GM18873 (cell line): ENCODE measurements around the gene TMEM91.
"Not testable (repeated sequence)": the region's sequence is repeated elsewhere in the genome, so short reads cannot be mapped to it uniquely, and the experiment has no call there.

Experiments
- ATAC-seq: cut with Tn5 transposase; IDR thresholded peaks from one replicate; pipeline ENCODE4 v1.9.1; 2021; ENCODE audit warnings: mild to moderate bottlenecking, moderate library complexity, moderate number of reproducible peaks; ENCODE audit not compliant: unreplicated experiment, low FRiP score

TMEM91 gene

DNA sequence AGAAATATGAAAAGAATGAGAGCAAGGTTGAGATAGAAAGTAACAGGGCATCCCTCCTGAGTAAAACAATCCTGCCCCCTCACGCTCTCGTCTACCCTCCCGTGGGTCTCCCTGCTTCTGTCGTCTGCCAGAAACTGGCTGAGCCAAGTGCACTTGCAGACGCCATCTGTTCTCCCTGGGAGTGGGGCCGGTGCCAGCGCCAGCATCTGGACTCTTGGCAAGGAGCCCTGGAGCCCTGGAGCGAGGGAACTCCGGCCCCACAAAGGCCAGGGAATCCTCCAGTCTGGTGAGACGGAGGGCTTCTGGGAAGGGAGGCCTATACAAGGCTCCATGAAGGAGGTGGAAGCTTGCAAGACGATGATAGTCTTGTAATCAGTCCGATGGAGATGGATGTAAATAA lies 2.3 kb upstream of the TMEM91 start:
- no peak for ATAC-seq

DNA sequence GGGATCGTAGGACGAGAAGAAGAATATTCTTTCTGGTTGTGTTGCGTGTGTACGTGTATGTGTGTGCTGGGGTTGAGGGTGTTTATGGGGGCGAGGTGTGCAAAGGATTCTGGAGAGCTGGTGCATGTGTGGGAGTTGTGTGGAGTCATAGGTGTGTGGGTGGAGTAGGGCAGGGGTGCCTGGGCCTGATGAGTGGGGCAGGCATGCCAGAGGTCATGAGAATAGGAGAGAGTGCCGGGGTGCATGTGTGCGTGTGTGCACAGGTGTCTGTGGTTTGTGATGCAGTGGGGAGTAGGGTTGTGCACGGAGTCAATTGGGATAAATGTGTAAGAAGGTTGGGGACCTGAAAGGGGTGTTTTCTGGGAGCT lies 649 bp downstream of the TMEM91 start:
- no peak for ATAC-seq

DNA sequence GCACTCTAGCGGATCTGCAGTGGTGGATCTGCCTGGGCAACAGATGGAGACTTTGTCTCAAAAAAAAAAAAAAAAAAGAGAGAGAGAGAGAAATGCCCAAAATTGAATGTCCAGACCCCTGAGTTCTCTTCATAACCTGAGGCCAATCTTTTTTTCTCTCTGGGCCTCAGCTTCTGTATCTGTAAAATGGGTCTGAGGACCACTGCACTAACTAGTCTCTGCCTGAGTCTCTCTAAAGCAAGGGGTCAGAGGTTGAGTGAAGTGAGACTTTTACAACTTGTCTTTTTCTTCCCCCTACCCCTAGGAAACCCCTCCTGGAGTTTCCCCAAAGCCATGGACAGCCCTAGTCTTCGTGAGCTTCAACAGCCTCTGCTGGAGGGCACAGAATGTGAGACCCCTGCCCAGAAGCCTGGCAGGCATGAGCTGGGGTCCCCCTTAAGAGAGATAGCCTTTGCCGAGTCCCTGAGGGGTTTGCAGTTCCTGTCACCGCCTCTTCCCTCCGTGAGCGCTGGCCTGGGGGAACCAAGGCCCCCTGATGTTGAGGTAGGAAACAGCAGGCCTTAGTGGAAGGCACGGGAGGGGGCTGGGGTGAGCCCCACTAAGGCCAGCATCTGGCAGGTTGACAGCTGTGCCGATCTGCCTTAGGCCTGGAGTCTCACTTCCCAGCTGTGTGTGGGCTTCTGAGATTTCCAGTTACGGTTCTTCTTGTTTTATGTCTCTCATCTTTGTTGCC lies 1.8 kb downstream of the TMEM91 start:
- ATAC-seq = no peak

DNA sequence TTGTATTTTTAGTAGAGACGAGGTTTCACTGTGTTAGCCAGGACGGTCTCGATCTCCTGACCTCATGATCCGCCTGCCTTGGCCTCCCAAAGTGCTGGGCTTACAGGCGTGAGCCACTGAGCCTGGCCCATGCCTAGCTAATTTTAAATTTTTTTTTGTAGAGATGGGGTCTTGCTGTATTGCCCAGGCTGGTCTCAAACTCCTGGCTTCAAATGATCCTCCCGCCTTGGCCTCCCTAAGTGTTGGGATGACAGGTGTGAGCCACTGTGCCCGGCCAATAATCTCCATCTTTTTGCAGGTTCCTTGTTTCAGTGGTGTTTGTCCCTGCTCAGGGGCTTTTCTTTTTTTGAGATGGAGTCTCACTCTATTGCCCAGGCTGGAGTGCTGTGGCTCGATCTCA lies 5.2 kb downstream of the TMEM91 start:
- ATAC-seq = not testable (repeated sequence)

DNA sequence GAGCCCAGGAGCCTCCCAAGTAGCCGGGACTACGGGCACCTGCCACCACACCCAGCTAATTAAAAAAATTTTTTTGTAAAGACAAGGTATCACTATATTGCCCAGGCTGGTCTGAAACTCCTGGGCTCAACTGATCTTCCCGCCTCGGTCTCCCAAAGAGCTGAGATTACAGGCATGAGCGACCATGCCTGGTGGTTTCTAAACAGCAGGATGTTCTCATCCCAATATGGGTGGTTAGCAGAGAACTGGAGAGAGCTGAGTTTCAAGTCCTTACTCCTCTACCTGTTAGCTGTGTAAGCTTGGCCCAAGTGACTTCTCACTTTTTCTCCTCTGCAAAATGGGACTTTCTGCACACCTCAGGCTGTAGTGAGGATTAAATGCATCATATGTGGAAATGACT lies 8.0 kb downstream of the TMEM91 start:
- no peak for ATAC-seq

DNA sequence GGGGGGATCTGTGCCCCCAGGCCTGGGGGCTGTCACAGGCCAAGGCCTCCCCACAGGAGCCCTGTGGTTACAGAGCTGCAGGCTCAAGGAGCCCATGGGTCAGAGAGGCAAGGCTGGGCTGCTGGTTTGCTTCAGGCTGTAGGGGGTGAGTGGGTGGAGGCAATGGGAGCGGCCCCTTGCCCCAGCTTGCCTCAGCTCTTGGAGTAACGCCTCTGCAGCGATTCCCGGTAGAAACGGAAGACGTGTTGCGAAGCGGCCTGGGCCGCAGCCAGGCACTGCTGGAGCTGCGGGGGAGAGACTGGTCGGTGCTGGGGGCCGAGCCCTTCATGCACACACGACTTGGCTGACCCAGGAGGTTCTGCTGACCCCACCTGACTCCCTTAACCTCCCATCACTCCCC lies 10.1 kb downstream of the TMEM91 start:
- ATAC-seq = no peak

DNA sequence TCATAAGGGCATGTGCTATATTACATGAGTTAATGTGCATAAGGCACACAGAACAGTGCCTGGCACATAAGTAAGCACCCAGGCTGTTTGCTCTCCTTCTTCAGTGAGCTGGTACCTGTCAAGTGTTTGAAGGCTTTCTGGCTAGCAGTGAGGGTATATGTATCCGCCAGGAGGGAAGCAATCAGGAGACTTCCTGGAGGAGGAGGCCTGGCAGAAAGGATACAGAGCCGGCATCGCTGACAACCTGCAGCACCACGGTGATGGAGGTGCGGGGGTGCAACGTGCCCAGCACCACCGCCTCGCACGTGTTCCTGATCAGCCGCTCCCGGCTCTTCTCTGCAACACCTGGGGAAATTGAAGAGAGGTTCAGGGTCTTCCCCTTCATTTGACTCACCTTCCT lies 15.3 kb downstream of the TMEM91 start:
- ATAC-seq = no peak

DNA sequence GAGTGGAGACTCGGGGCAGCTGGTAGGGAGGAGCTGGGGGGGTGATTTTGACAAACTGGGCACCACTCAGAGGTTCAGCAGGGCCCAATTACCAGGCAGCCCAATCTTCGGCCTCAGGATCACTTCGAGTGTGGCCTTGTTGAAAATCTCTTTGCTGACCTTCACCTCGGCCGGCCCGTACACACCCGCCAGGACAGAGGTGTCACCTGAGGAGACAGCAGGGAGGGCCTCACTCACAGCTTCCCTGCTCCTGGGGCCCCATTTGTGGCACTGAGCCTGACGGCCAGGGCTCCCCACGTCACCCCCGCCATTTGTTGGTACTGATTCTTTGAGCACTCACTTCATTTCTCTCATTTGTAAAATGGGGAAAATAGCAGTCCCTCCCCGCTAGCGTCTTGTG lies 16.4 kb downstream of the TMEM91 start:
- ATAC-seq = no peak

DNA sequence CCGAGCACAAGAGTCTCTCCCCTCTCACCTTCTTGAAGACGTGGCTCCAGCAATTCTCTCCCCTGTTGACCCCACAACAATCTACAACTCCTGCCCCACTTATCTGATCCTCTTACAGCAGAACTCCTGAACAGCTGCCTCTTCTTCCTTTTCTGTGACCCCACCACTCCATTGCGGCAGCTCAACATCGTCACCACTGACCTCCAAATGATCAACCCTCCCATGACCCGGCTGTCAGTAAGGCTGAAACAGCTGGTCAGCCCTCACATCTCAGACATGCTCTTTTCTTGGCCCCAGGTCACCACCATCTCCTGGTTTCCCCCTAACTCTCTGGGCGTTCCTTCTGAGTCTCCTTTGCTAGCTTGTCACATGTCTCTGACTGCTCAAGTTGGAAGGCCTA lies 19.0 kb downstream of the TMEM91 start:
- no peak for ATAC-seq

DNA sequence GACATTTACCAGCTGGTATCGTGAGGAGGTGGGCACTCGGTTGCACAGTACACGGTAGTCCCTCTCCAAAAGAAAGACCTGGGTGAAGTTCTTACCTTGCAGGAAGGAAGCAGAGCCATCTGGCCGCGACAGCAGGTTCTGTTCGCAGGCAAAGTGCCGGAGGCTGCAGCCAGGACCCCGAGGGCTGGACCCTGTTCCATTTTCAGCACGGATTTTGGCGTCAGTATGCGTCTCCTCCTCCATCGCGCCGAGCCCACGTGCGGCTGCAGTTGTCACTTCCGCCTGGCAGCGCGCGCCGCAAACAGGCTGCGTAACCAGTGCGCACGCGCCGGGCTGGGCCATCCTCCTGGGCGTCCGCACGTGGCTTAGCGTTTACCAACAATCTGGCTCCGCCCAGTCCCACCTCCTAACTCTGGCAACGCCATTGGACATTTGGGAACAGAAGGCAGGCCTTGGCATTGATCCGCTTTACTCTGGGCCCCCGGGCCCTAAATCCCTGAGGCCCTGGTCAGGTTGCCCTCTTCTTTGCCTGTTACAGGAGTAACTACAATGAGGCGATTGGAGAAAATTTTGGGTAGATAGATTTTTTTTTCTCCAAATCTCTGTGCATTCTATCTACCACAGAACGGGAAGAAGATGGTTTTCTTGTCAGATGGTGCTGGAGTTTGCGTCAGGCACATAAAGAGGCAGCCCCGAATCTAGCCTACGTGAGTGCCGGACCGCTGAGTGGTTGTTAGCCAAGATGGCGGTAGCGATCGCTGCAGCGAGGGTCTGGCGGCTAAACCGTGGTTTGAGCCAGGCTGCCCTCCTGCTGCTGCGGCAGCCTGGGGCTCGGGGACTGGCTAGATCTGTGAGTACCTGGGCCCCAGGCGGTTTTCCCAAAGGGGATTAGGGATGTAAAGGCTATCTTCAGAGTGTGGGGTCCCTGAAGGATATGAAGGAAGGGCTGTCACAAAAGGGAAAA lies 21.0 kb downstream of the TMEM91 start, which contains the start of the genes BCKDHA and EXOSC5:
TSS of gene BCKDHA (plus strand) at position 733 of the 964 bp plus-strand sequence. CDS start at position 743, 10 bp downstream.
TSS of gene EXOSC5 (minus strand) at position 274 of the 964 bp plus-strand sequence. CDS start at position 243, 31 bp downstream.
- ATAC-seq = peak; percentile 85

DNA sequence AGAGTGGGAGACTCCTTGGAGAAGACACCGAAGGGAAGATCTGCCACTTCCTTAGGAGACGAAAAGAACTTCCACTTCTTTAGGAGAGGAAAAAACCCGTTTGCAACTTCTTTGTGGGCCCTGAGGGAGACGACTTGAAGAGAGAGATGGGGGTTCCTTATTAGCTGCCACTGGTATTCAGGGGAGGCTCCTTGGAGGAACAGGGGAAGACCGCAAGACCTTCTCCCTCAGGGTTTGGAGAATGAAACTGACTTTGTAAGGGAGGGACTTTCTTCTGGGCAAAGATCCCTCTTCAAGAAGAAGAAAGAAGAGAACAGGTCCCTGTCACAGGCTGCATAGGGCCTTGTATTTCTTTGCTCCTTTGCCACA lies 21.7 kb downstream of the TMEM91 start:
- no peak for ATAC-seq

DNA sequence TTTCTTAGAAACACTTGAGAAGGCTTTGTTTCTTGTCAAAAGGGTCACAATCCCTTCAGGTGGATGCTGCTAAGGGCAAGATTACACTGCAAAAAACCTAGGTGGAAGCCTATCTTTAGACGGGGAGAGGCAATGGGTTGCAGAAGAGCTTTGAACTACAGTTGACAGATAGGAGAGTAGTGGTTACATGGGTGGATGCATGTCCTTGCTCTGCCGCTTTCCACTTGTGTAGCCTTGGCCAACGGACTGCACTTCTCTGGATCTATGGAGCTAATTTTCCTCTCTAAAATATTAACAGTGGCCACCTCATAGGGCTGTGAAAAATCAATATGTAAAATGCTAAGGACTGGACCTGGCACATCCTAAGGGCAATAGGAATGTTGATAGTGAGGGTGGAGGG lies 22.3 kb downstream of the TMEM91 start:
- ATAC-seq = no peak

DNA sequence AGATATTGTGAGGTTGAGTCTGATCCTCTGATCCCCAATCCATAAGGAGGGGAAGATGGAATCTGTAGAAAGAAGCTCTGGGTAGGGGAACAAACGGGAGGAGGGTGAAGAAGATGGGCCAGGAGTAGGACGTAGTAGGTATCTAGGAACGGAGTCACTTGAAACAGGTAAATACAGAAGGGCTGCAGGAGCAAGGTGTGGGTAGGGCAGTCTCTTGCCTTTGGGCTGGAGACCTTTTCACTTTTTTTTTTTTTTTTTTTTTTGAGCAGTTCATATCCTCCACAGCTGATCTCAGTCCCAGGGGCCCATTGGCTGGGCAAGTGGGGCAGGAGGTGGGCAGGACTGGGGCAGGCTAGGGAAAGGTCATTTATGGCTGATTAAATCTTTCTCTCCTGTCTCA lies 22.8 kb downstream of the TMEM91 start:
- no peak for ATAC-seq

DNA sequence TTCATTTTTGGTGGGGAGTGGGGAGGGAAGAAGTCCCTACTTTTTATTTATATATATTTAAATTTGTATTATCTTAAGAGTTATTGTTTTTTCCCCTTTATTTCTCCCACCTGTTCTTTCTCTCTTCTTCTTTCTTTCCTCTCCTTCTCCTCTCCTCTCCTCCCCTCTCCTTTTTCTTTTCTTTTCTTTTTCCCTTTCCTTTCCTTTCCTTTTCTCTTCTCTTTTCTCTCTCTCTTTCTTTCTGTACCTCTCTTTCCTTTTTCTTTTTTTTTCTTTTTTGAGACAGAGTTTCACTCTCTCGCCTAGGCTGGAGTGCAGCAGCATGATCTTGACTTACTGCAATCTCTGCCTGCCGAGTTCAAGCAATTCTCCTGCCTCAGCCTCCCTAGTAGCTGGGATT lies 23.2 kb downstream of the TMEM91 start:
- ATAC-seq = no peak

DNA sequence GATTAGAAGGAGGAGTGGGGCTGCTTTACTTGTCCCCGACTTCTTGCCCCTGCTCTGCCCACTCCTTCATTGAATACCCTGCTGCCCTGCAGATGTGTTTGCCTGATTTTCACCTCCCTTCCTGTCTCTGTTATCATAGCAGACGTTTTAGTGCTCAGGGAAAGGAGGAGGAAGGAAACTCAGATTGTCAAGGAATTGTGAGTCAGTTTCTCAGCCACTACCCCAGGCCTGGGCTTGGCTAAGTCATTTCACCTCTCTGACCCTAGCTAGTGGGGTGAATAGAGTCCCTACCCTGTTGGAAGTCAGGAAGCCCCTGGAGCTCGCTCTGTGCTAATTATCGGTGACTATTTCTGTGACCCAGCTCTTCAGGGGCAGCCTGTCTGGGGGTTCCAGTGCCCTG lies 25.1 kb downstream of the TMEM91 start:
- no peak for ATAC-seq

DNA sequence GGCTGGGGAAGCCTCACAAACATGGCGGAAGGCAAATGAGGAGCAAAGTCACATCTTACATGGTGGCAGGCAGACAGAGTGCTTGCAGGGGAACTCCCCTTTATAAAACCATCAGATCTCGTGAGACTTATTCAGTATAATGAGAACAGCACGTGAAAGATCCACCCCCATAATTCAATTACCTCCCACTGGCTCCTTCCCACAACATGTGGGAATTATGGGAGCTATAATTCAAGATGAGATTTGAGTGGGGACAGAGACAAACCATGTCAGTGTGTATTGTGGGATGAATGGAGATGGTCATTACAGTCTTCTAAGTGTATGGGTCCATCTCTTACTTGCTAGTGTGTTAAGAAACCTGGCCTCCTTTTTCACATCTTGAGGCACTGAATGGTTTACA lies 25.7 kb downstream of the TMEM91 start:
- no peak for ATAC-seq

DNA sequence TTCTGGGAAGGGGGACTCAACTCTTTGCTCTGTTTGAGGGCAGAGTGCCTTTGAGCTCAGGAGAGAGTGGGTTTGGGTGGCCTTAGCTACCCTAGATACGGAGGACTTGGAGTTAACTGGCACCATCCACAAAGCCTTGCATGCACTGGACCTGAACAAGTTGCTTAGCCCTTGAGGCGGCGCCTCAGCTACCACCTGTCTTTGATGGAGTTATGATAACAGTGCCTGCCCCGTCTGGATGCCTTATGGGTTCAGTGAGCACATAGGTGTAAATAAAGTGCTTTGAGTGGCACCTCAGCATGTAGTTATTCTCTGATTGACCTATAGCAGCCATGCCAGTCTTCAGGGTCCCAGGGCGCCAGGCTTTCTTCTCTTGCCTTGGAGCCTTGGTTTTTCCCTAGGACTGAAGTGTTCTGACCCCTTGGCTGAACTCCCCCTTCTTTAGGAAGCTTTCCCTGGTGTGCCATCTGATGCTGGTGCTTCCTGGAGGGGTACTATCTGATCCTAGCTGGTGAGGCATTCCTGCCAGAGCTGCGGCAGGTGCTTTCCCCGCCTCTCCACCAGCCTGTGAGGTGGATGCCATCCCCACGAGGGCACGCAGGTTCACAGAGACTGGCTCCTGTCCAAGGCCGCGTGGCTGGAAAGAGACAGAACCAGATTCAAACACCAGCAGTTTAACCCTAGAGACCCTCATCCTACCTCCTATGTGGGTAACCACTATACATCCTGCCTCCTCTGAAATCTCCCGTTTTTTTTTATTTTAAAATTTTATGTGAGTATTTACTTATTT lies 27.0 kb downstream of the TMEM91 start:
- ATAC-seq = no peak

DNA sequence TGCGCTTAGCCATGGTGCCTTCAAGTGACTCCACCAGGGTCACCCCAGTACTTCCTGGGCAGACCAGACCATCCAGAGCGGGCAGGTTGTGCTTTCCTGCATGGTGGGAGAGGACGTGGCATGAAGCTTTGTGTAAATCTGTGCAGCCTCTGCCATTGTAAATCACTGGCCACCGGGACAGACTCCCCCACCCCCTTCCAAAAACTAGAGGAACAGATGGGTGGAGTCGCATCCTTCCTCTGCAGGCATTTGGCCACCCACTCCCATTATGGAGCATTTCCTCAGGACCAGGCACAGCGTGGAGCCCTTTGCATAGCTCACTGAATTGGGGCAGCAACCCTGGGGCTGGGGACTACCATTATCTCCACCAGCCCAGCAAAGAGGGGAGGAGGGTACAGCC lies 29.4 kb downstream of the TMEM91 start:
- ATAC-seq = no peak

DNA sequence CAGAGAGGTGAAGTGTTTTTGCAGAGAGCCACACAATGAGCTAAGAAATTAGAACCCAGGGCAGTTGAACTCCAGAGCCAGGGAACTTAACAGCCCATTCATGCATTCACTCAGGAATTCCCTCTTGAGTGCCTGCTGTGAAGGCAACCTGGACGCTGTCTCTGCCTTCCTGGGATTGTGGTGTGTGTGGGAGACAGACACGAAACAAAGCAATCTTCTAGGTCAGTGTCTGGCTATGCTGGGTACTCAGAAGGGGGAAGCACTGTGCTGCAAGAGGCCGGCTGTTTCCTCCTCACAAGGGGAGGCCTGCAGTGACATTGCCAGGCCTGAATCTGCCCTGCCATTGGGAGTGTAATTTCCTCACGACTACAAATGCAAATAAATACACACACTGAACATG lies 30.9 kb downstream of the TMEM91 start:
- no peak for ATAC-seq

DNA sequence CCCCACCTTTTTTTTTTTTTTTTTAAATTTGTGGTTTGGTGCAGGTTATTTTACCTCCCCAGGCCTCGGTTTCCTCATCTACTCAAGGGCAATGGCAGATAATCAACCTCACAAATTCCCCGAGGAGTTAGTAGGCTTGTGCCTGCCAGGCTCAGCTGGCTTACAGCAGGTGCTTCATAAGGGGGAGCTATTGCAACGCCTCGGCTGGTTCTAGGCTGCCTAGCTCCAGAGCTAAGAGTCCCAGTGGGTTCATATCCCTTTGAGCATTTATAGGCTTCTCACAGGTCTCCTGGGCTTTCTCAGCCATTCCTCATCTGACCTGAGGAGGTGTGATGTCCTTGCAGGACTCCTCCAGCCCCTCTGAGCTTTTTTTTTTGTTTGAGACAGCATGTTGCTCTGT lies 31.9 kb downstream of the TMEM91 start:
- no peak for ATAC-seq

DNA sequence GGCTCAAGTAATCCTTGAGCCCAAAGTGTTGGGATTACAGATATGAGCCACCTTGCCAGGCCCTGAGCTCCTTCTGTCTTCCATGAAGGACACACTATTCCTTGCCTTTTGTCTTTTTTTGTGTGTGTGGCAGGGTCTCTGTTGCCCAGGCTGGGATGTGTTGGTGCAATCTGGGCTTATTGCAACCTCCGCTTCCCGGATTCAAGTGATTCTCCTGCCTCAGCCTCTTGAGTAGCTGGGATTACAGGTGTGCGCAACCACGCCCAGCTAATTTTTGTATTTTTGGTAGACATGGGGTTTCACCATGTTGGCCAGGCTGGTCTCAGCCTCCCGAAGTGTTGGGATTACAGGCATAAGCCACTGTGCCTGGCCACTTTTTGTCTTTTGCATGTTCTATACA lies 32.5 kb downstream of the TMEM91 start:
- not testable (repeated sequence) for ATAC-seq
